Thoracic aorta (tissue), 2 donors: ENCODE measurements around the gene TMEM181. TPM values are rescaled to one million over a fixed set of nuclear protein-coding genes. Genes with fewer than 3 reads are reported as not detected.

Source experiments
- ATAC-seq: fragments of 150-250 bp; one replicate; pipeline ENCODE4 v1.8.0; 2017; ENCODE audit warnings: low read depth; ENCODE audit not compliant: insufficient number of reproducible peaks, low FRiP score
- DNase-seq: peaks from one replicate; pipeline ENCODE4 v3.0.0-alpha.2; 2020; ENCODE audit warnings: low spot score
- H3K27ac ChIP-seq, 2 donors: fragments of 200-600 bp; sonication (generic); 1 replicate in 1 of 2; 2 replicates in 1 of 2; pipeline ENCODE4 v1.5.1; 2016; ENCODE audit warnings: mild to moderate bottlenecking in 2 of 2, moderate library complexity in 2 of 2
- H3K27me3 ChIP-seq: fragments of 200-600 bp; sonication (generic); replicated peaks from 2 replicates; pipeline ENCODE4 v1.6.0; 2016; ENCODE audit warnings: mild to moderate bottlenecking; ENCODE audit not compliant: insufficient read depth
- H3K36me3 ChIP-seq: fragments of 200-600 bp; sonication (generic); one replicate; pipeline ENCODE4 v1.5.1; 2016
- H3K4me1 ChIP-seq, 2 donors: fragments of 200-600 bp; sonication (generic); 1 replicate in 1 of 2; 2 replicates in 1 of 2; pipeline versions ENCODE4 v1.5.1 to v1.6.0; 2016; ENCODE audit warnings: low read depth in 2 of 2, mild to moderate bottlenecking in 1 of 2; ENCODE audit not compliant: control insufficient read depth in 1 of 2
- H3K4me3 ChIP-seq: fragments of 200-600 bp; sonication (generic); 2 replicates; pipeline ENCODE4 v1.5.1; 2016; ENCODE audit warnings: mild to moderate bottlenecking
- H3K9me3 ChIP-seq: fragments of 200-600 bp; sonication (generic); 2 replicates; pipeline ENCODE4 v1.5.1; 2016
- total RNA-seq, 2 donors: library from RNA; depleted of rRNA; stranded (reverse); fragments of >200 nt; gene quantifications; one replicate each; pipeline versions ENCODE4 v1.1.0 to v1.2.3, GENCODE V29; 2016
- TF ChIP-seq, protein P1 (sequence below): fragments of 200-600 bp; sonication (generic); IDR thresholded peaks from one replicate; pipeline ENCODE4 v1.5.1; 2019; ENCODE audit warnings: antibody characterized with exemption

The TMEM181 gene
- total RNA-seq, 2 donors from 2014 or later, result 21.4 to 26.3 TPM

DNA sequence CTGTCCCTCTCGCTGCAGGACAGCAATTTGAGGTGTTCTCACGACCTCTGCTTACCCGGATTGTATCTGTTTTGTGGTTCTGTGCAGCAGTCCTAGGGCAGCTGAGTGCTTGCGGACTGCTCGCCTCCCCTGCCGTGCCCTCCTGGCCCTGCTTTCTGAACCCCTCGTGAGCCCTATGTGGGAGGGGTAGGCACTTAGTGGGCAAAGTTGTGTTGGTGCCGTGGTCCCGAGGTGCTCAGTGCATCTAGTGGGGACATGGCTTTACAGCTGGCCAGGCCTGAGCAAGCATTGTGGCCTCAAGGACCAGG, 5.2 kb downstream of the TMEM181 start:
- Histone ChIP-seq H3K27ac (no peak overlapping the region), H3K4me1 (peaks cover 8 to 15% of the 10 kb centered on the region in 2 donors), H3K4me3 (no peak overlapping the region), H3K27me3 (no peaks in the 10 kb centered on the region), H3K9me3 (no peaks in the 10 kb centered on the region), H3K36me3 (no peaks in the 10 kb centered on the region)
- DNase-seq, result no peak
- no peak for ATAC-seq
- TF ChIP-seq, protein P1, sequence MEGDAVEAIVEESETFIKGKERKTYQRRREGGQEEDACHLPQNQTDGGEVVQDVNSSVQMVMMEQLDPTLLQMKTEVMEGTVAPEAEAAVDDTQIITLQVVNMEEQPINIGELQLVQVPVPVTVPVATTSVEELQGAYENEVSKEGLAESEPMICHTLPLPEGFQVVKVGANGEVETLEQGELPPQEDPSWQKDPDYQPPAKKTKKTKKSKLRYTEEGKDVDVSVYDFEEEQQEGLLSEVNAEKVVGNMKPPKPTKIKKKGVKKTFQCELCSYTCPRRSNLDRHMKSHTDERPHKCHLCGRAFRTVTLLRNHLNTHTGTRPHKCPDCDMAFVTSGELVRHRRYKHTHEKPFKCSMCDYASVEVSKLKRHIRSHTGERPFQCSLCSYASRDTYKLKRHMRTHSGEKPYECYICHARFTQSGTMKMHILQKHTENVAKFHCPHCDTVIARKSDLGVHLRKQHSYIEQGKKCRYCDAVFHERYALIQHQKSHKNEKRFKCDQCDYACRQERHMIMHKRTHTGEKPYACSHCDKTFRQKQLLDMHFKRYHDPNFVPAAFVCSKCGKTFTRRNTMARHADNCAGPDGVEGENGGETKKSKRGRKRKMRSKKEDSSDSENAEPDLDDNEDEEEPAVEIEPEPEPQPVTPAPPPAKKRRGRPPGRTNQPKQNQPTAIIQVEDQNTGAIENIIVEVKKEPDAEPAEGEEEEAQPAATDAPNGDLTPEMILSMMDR, result no peak

DNA sequence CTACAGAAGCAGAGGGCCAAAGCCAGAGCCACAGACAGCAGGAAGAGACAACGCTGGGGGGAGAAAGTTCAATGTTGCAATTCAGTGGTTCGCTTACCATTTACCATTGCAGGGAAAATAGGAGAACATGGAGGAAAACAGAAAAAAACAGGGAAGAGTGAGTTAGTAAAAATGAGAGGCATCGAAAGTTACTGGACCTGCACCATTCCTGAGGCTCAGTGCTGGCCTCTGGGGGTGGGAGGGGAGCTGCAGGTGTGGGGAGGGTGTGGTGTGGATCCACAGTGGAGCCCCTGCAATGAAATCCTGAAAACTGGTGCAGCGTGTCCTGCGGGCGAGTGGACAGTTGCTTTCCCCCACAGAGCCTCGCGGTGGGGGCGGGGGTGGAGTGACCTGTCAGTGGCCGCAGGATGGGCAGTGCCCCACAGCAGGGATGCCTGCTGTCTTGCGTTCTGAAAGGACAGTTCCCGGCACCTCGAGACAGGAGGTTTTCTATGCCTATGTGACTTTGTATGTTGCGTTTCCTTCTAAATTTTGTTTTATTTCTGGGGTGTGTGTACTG, 5.7 kb downstream of the TMEM181 start:
- Histone ChIP-seq H3K27ac (no peak overlapping the region), H3K4me3 (no peak overlapping the region), H3K9me3 (no peaks in the 10 kb centered on the region), H3K27me3 (no peaks in the 10 kb centered on the region), H3K36me3 (no peaks in the 10 kb centered on the region), H3K4me1 (peaks cover 8 to 15% of the 10 kb centered on the region in 2 donors)
- no peak for DNase-seq
- no peak for ATAC-seq
- TF ChIP-seq, protein P1, result no peak

DNA sequence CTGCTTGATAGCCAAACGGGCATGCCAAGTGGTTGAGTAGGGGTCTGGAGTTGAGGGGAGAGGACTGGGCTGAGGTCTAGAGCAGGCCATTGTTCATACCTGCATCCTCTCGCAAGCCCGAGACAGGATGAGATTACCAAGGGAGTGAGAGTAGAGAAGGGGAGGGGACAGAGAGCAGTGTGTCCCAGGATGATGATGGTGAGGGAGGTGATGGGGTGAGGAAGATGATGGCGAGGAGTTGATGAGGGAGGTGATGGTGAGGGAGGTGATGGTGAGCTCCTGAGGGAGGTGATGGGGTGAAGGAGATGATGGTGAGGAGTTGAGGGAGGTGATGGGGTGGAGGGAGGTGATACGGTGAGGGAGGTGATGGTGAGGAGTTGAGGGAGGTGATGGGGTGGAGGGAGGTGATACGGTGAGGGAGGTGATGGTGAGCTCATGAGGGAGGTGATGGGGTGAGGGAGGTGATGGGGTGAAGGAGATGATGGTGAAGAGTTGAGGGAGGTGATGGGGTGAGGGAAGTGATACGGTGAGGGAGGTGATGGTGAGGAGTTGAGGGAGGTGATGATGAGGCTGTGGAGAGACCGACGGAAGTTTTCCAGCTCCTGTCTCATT, 6.4 kb downstream of the TMEM181 start:
- TF ChIP-seq, protein P1, result no peak
- no peaks in the 10 kb centered on the region for H3K36me3 ChIP-seq
- no peak overlapping the region for H3K4me3 ChIP-seq
- no peak overlapping the region for H3K27ac ChIP-seq
- peaks cover 7 to 9% of the 10 kb centered on the region in 2 donors for H3K4me1 ChIP-seq
- H3K9me3 ChIP-seq, result no peaks in the 10 kb centered on the region
- ATAC-seq (no peak), DNase-seq (no peak)
- H3K27me3 ChIP-seq, result no peaks in the 10 kb centered on the region

DNA sequence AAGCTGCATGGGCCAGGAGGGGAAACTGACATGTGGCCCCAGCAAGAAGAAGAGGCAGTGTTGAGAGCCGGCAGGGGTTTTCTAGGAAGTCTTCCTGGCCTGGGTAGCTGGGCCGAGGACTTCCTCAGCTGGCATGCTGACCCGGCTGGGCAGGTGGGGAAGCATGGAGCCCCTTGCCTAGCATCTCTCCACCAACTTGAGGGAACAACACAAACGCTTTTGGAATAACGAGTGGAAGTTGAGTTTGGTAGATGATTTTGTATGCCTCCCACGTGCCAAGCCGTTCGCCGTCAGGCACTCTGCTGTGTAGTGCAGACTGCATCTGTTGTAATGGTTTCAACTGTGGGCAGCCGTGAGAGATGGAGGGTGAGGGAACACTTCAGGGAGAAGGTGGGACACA, 7.3 kb downstream of the TMEM181 start:
- Histone ChIP-seq H3K27ac (no peak overlapping the region), H3K36me3 (no peaks in the 10 kb centered on the region), H3K9me3 (no peaks in the 10 kb centered on the region), H3K4me3 (no peak overlapping the region), H3K27me3 (no peaks in the 10 kb centered on the region), H3K4me1 (peaks cover 0 to under 1% of the 10 kb centered on the region in 2 donors)
- TF ChIP-seq, protein P1, result no peak
- DNase-seq (no peak), ATAC-seq (no peak)

DNA sequence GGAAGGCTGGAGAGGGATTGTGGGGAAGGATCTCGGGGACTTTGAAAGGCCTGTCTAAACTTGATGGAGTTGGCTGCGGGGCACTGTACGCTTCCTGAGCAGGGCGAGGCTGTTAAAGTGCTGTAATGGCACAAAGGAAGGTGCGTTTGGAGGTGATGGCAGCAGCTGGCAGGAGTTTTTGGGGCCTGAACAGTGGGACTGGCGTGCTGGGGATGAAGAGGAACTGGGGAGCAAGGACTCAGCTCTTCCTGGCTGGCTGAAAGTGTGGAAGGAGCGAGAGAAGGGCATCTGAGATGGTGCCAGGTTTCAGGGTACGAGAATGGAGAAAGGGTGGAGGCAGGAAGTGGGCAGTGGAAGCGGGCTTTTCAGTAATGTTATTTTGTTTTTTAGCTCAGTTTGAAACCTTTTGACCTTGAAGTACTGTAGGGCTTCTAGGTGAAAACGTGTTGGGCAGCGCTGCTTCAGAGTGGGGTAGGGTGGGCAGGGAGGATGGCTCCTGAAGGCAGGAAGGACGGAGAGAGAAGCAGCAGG, 8.0 kb downstream of the TMEM181 start:
- Histone ChIP-seq H3K27me3 (no peaks in the 10 kb centered on the region), H3K27ac (no peak overlapping the region), H3K36me3 (no peaks in the 10 kb centered on the region), H3K9me3 (no peaks in the 10 kb centered on the region), H3K4me3 (no peak overlapping the region), H3K4me1 (no peaks in the 10 kb centered on the region)
- DNase-seq, result no peak
- no peak for ATAC-seq
- TF ChIP-seq, protein P1, result no peak
